HepG2 (cell line): ENCODE data around the gene ITSN2.

Source experiments
- BCL6 ChIP-seq: IDR thresholded peaks from 2 replicates; pipeline ENCODE4 v1.6.1; 2016; ENCODE audit warnings: missing genetic modification reagents, missing compliant biosample characterization
- CBX1 ChIP-seq: IDR thresholded peaks from one replicate; pipeline ENCODE4 v1.6.1; 2016; ENCODE audit warnings: antibody characterized with exemption, low read depth
- ELF1 ChIP-seq: sonication (generic); formaldehyde crosslinking; IDR thresholded peaks from 2 replicates; pipeline ENCODE4 v1.4.0; 2020; ENCODE audit warnings: missing genetic modification reagents
- HNRNPLL ChIP-seq: fragments of 200-400 bp; formaldehyde crosslinking; IDR thresholded peaks from 2 replicates; pipeline ENCODE4 v1.6.1; 2017; ENCODE audit warnings: mild to moderate bottlenecking, low read depth, low read length; ENCODE audit not compliant: poor library complexity, severe bottlenecking
- KDM5A ChIP-seq: fragments of 200-600 bp; sonication (generic); IDR thresholded peaks from 2 replicates; pipeline ENCODE4 v1.7.0; 2018; ENCODE audit warnings: antibody characterized with exemption, mild to moderate bottlenecking, low read length, borderline replicate concordance
- NFE2L2 ChIP-seq: fragments of 150-350 bp; IDR thresholded peaks from 2 replicates; pipeline ENCODE4 v1.6.1; 2014; ENCODE audit warnings: low read length
- POLR2A ChIP-seq, 2 experiments: IDR thresholded peaks; 2 replicates each; pipeline ENCODE4 v1.6.1; 2011; ENCODE audit warnings: low read depth in 2 of 2, low read length in 2 of 2, mild to moderate bottlenecking in 1 of 2, moderate library complexity in 1 of 2; ENCODE audit not compliant: insufficient read depth in 1 of 2
- RFX5 ChIP-seq: IDR thresholded peaks from 2 replicates; pipeline ENCODE4 v1.6.1; 2011; ENCODE audit warnings: low read depth, low read length, improper control_type of control experiment
- ZNF121 ChIP-seq: sonication (generic); formaldehyde crosslinking; IDR thresholded peaks from 2 replicates; pipeline ENCODE4 v1.5.0; 2020; ENCODE audit warnings: mild to moderate bottlenecking, missing genetic modification reagents
- ZNF713 ChIP-seq: sonication (generic); formaldehyde crosslinking; IDR thresholded peaks from 2 replicates; pipeline ENCODE4 v1.4.0; 2020; ENCODE audit warnings: mild to moderate bottlenecking, missing genetic modification reagents
- TF ChIP-seq, protein P1 (sequence below): sonication (generic); formaldehyde crosslinking; IDR thresholded peaks from 2 replicates; pipeline ENCODE4 v1.4.0; 2020; ENCODE audit warnings: missing genetic modification reagents
- TF ChIP-seq, protein P2 (sequence below): sonication (generic); formaldehyde crosslinking; IDR thresholded peaks from 2 replicates; pipeline ENCODE4 v1.4.0; 2020; ENCODE audit warnings: missing genetic modification reagents
- TF ChIP-seq, protein P3 (sequence below): IDR thresholded peaks from 2 replicates; pipeline ENCODE4 v1.6.1; 2016
- TF ChIP-seq, protein P4 (sequence below): sonication (generic); IDR thresholded peaks from 2 replicates; pipeline ENCODE4 v1.6.1; 2016; ENCODE audit warnings: low read depth, borderline replicate concordance

DNA sequence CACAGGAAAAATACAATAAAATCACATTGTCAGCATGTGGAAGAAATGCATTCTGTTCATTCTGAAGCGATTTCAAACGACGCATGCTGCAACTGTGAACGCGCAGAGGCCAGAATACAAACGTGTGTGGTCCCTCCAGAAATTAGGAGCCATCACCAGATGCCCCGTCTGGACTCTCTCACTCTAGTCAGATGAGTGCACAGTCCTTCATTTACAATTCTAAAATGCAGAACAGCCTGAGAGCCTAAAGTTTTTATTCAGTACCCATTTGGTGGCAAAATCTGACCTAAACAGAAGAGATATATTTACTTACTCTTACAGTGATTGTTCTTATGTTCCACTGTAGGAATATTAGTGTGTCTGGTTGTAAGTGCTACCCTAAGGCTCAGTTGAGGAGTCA is 148.9 kb downstream of the ITSN2 start:
- TF ChIP-seq, protein P1, sequence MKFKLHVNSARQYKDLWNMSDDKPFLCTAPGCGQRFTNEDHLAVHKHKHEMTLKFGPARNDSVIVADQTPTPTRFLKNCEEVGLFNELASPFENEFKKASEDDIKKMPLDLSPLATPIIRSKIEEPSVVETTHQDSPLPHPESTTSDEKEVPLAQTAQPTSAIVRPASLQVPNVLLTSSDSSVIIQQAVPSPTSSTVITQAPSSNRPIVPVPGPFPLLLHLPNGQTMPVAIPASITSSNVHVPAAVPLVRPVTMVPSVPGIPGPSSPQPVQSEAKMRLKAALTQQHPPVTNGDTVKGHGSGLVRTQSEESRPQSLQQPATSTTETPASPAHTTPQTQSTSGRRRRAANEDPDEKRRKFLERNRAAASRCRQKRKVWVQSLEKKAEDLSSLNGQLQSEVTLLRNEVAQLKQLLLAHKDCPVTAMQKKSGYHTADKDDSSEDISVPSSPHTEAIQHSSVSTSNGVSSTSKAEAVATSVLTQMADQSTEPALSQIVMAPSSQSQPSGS (CRISPR knock-in tag) = no peak
- TF ChIP-seq HNRNPLL (no peak), ELF1 (CRISPR knock-in tag) (no peak), BCL6 (CRISPR knock-in tag) (no peak), ZNF713 (CRISPR knock-in tag) (no peak), CBX1 (no peak), POLR2A (IDR thresholded peaks at IDR 0.05; ENCODE audit: insufficient read depth in 1 of 2, low read depth in 2 of 2, low read length in 2 of 2) (no peak), NFE2L2 (no peak), ZNF121 (CRISPR knock-in tag) (no peak), RFX5 (no peak), KDM5A (no peak)
- TF ChIP-seq, protein P2, sequence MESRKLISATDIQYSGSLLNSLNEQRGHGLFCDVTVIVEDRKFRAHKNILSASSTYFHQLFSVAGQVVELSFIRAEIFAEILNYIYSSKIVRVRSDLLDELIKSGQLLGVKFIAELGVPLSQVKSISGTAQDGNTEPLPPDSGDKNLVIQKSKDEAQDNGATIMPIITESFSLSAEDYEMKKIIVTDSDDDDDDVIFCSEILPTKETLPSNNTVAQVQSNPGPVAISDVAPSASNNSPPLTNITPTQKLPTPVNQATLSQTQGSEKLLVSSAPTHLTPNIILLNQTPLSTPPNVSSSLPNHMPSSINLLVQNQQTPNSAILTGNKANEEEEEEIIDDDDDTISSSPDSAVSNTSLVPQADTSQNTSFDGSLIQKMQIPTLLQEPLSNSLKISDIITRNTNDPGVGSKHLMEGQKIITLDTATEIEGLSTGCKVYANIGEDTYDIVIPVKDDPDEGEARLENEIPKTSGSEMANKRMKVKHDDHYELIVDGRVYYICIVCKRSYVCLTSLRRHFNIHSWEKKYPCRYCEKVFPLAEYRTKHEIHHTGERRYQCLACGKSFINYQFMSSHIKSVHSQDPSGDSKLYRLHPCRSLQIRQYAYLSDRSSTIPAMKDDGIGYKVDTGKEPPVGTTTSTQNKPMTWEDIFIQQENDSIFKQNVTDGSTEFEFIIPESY (CRISPR knock-in tag) = no peak
- TF ChIP-seq, protein P3, sequence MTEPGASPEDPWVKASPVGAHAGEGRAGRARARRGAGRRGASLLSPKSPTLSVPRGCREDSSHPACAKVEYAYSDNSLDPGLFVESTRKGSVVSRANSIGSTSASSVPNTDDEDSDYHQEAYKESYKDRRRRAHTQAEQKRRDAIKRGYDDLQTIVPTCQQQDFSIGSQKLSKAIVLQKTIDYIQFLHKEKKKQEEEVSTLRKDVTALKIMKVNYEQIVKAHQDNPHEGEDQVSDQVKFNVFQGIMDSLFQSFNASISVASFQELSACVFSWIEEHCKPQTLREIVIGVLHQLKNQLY = no peak
- TF ChIP-seq, protein P4, sequence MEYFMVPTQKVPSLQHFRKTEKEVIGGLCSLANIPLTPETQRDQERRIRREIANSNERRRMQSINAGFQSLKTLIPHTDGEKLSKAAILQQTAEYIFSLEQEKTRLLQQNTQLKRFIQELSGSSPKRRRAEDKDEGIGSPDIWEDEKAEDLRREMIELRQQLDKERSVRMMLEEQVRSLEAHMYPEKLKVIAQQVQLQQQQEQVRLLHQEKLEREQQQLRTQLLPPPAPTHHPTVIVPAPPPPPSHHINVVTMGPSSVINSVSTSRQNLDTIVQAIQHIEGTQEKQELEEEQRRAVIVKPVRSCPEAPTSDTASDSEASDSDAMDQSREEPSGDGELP = no peak
